Measurements from ENCODE around the gene MIAT.
A peak's percentile ranks its signal among the peaks of the same experiment; 100 is the strongest.

Gene MIAT

GRCh38 chr22:26658161-26658560, 773 bp downstream of the MIAT start:
- no peaks in the 10 kb centered on the region for H3K9me3 ChIP-seq (replicated peaks in 1 of 11)
- peaks cover 25 to 43% (median 28%) of the 10 kb centered on the region in 10 experiments for H3K4me1 ChIP-seq
- H3K27me3 ChIP-seq: peaks cover 22 to 41% (median 35%) of the 10 kb centered on the region in 11 experiments
- peak overlapping the region; percentile 32 to 66 (median 51); a peak in 19 of 20 replicates for H3K4me3 ChIP-seq
- H4K20me1 ChIP-seq: no peaks in the 10 kb centered on the region; a peak in 1 of 22 replicates
- H3K36me3 ChIP-seq: no peaks in the 10 kb centered on the region
- TF ChIP-seq Cebpa-rat (IDR thresholded peaks at IDR 0.05): no peak
- peak overlapping the region in 6 of 11 experiments; percentile 19 to 59 (median 38); a peak in 8 of 22 replicates for H3K27ac ChIP-seq
- peak overlapping the region; percentile 86 to 98 (median 95) for H3K4me2 ChIP-seq
- peak overlapping the region in 10 of 11 experiments; percentile 14 to 71 (median 48); a peak in 14 of 22 replicates for H3K9ac ChIP-seq

- Histone ChIP-seq H3K9me3 (replicated peaks in 1 of 11) (no peaks in the 10 kb centered on the region), H3K4me2 (peak overlapping the region; percentile 86 to 98 (median 95)), H3K9ac (peak overlapping the region; percentile 14 to 71 (median 44); a peak in 17 of 22 replicates), H3K27ac (peak overlapping the region in 8 of 11 experiments; percentile 17 to 59 (median 36); a peak in 13 of 22 replicates), H4K20me1 (no peaks in the 10 kb centered on the region; a peak in 1 of 22 replicates), H3K4me1 (peaks cover 25 to 48% (median 33%) of the 10 kb centered on the region in 10 experiments), H3K4me3 (peak overlapping the region; percentile 32 to 66 (median 51); a peak in 19 of 20 replicates), H3K27me3 (peaks cover 22 to 40% (median 35%) of the 10 kb centered on the region in 11 experiments), H3K36me3 (no peaks in the 10 kb centered on the region)
- TF ChIP-seq Cebpa-rat (IDR thresholded peaks at IDR 0.05): no peak
Measured at GRCh38 chr22:26658671-26659478, 1.5 kb downstream of the MIAT start.

GRCh38 chr22:26660356-26660755, 3.0 kb downstream of the MIAT start:
- Histone ChIP-seq H3K27ac (0 out of 22 replicates have a peak overlapping the region, but pooled peaks of 1 of the 11 experiments have one; percentile 34), H3K4me2 (peak overlapping the region in 3 of 11 experiments; percentile 2 to 3 (median 2); a peak in 2 of 22 replicates), H3K27me3 (peaks cover 22 to 39% (median 34%) of the 10 kb centered on the region in 11 experiments), H3K36me3 (no peaks in the 10 kb centered on the region), H3K9ac (no peak overlapping the region), H4K20me1 (no peaks in the 10 kb centered on the region; a peak in 1 of 22 replicates), H3K9me3 (replicated peaks in 1 of 11) (no peaks in the 10 kb centered on the region), H3K4me1 (peaks cover 29 to 54% (median 44%) of the 10 kb centered on the region in 10 experiments), H3K4me3 (no peak overlapping the region)
- TF ChIP-seq Cebpa-rat (IDR thresholded peaks at IDR 0.05): no peak

GRCh38 chr22:26660961-26661578, 3.7 kb downstream of the MIAT start:
- no peak overlapping the region for H3K9ac ChIP-seq
- H3K4me1 ChIP-seq: peaks cover 30 to 62% (median 51%) of the 10 kb centered on the region in 10 experiments
- no peaks in the 10 kb centered on the region for H3K36me3 ChIP-seq
- no peak for TF ChIP-seq Cebpa-rat (IDR thresholded peaks at IDR 0.05)
- H3K9me3 ChIP-seq (replicated peaks in 1 of 11): no peaks in the 10 kb centered on the region
- H4K20me1 ChIP-seq: no peaks in the 10 kb centered on the region; a peak in 1 of 22 replicates
- H3K4me3 ChIP-seq: no peak overlapping the region
- H3K27ac ChIP-seq: peak overlapping the region in 2 of 11 experiments; percentile 18 to 34; a peak in 3 of 22 replicates
- H3K4me2 ChIP-seq: peak overlapping the region in 3 of 11 experiments; percentile 2 to 3 (median 2); a peak in 2 of 22 replicates
- H3K27me3 ChIP-seq: peaks cover 22 to 32% (median 27%) of the 10 kb centered on the region in 11 experiments

GRCh38 chr22:26662160-26662559, 4.8 kb downstream of the MIAT start:
- no peaks in the 10 kb centered on the region for H3K9me3 ChIP-seq (replicated peaks in 1 of 11)
- no peak for TF ChIP-seq Cebpa-rat (IDR thresholded peaks at IDR 0.05)
- no peaks in the 10 kb centered on the region; a peak in 1 of 22 replicates for H4K20me1 ChIP-seq
- no peaks in the 10 kb centered on the region for H3K36me3 ChIP-seq
- peaks cover 27 to 64% (median 57%) of the 10 kb centered on the region in 10 experiments for H3K4me1 ChIP-seq
- peaks cover 15 to 21% (median 16%) of the 10 kb centered on the region in 11 experiments for H3K27me3 ChIP-seq
- no peak overlapping the region for H3K4me2 ChIP-seq
- H3K4me3 ChIP-seq: no peak overlapping the region
- no peak overlapping the region for H3K9ac ChIP-seq
- H3K27ac ChIP-seq: no peak overlapping the region

- no peaks in the 10 kb centered on the region for H4K20me1 ChIP-seq
- no peak overlapping the region for H3K9ac ChIP-seq
- no peak for TF ChIP-seq Cebpa-rat (IDR thresholded peaks at IDR 0.05)
- H3K27me3 ChIP-seq: peaks cover 2 to 8% (median 3%) of the 10 kb centered on the region in 11 experiments
- no peaks in the 10 kb centered on the region for H3K9me3 ChIP-seq (replicated peaks in 1 of 11)
- peak overlapping the region in 2 of 11 experiments; percentile 5 to 18; a peak in 2 of 22 replicates for H3K4me2 ChIP-seq
- H3K36me3 ChIP-seq: no peaks in the 10 kb centered on the region
- no peak overlapping the region for H3K27ac ChIP-seq
- peaks cover 23 to 64% (median 57%) of the 10 kb centered on the region in 10 experiments for H3K4me1 ChIP-seq
- no peak overlapping the region for H3K4me3 ChIP-seq
Measured at GRCh38 chr22:26663374-26663923, 6.1 kb downstream of the MIAT start.

- peak overlapping the region in 1 of 11 experiments; percentile 38; a peak in 1 of 22 replicates for H3K9ac ChIP-seq
- peak overlapping the region in 6 of 11 experiments; percentile 2 to 65 (median 44); a peak in 7 of 22 replicates for H3K4me2 ChIP-seq
- H3K9me3 ChIP-seq (replicated peaks in 1 of 11): no peaks in the 10 kb centered on the region
- no peak for TF ChIP-seq Cebpa-rat (IDR thresholded peaks at IDR 0.05)
- H3K27ac ChIP-seq: no peak overlapping the region
- no peak overlapping the region for H3K4me3 ChIP-seq
- no peaks in the 10 kb centered on the region for H3K27me3 ChIP-seq
- H3K36me3 ChIP-seq: no peaks in the 10 kb centered on the region
- no peaks in the 10 kb centered on the region for H4K20me1 ChIP-seq
- H3K4me1 ChIP-seq: peaks cover 37 to 74% (median 61%) of the 10 kb centered on the region in 10 experiments
Measured at GRCh38 chr22:26665813-26666231, 8.4 kb downstream of the MIAT start.

GRCh38 chr22:26667140-26667539, 9.8 kb downstream of the MIAT start:
- Histone ChIP-seq H3K9ac (no peak overlapping the region), H4K20me1 (no peaks in the 10 kb centered on the region), H3K4me1 (peaks cover 50 to 87% (median 74%) of the 10 kb centered on the region in 10 experiments), H3K36me3 (no peaks in the 10 kb centered on the region), H3K4me3 (no peak overlapping the region), H3K27me3 (no peaks in the 10 kb centered on the region), H3K9me3 (replicated peaks in 1 of 11) (no peaks in the 10 kb centered on the region), H3K4me2 (peak overlapping the region in 9 of 11 experiments; percentile 2 to 99 (median 17); a peak in 9 of 22 replicates), H3K27ac (no peak overlapping the region)
- no peak for TF ChIP-seq Cebpa-rat (IDR thresholded peaks at IDR 0.05)

All from BLaER1 treated with 17β-estradiol and CSF1 and Interleukin-3, amounts not matched to agents 10 nM and 100 nM (cell line).